WTC11 (cell line): ENCODE measurements around the gene ATOX1. TPM values are rescaled to one million over a fixed set of nuclear protein-coding genes. Genes with fewer than 3 reads are reported as not detected.

Experiments
- ATAC-seq: fragments of 200-7000 bp; cut with Tn5 transposase; 2 replicates; pipeline ENCODE4 v1.10.0; 2021; ENCODE audit warnings: mild to moderate bottlenecking, moderate library complexity
- CTCF ChIA-PET: fragments of 300-600 bp; sonication (Branson Sonifier 250); formaldehyde crosslinking; loops from one replicate; lab custom pipeline; 2021; ENCODE audit warnings: antibody characterized with exemption; lab: Charles Lee
- POLR2A ChIA-PET: fragments of 350-600 bp; sonication (Branson Sonifier 250); formaldehyde crosslinking; loops from one replicate; lab custom pipeline; 2021; ENCODE audit warnings: antibody characterized with exemption; lab: Charles Lee
- DNase-seq: peaks from one replicate; pipeline ENCODE4 v3.0.0; 2021; ENCODE audit warnings: low spot score
- H3K27ac Mint-ChIP-seq: 2 replicates; pipeline ENCODE4 v1.8.0; 2021; ENCODE audit warnings: mixed read lengths
- H3K27me3 Mint-ChIP-seq: 2 replicates; pipeline ENCODE4 v1.8.0; 2021; ENCODE audit warnings: low read depth, mild to moderate bottlenecking, moderate library complexity, mixed read lengths
- H3K36me3 Mint-ChIP-seq: 2 replicates; pipeline ENCODE4 v1.8.0; 2021; ENCODE audit warnings: mixed read lengths
- H3K4me1 Mint-ChIP-seq: 2 replicates; pipeline ENCODE4 v1.8.0; 2022; ENCODE audit warnings: mixed read lengths
- H3K4me3 Mint-ChIP-seq: 2 replicates; pipeline ENCODE4 v1.8.0; 2021; ENCODE audit warnings: mild to moderate bottlenecking, moderate library complexity, mixed read lengths
- H3K9me3 Mint-ChIP-seq: 2 replicates; pipeline ENCODE4 v1.8.0; 2021; ENCODE audit warnings: mixed read lengths
- ATF1 ChIP-seq: sonication (generic); formaldehyde crosslinking; IDR thresholded peaks from 2 replicates; pipeline ENCODE4 v1.8.1; 2023; ENCODE audit warnings: mild to moderate bottlenecking, moderate library complexity, missing genetic modification reagents
- FOXP1 ChIP-seq: sonication (generic); formaldehyde crosslinking; IDR thresholded peaks from 2 replicates; pipeline ENCODE4 v1.8.0; 2022; ENCODE audit warnings: missing genetic modification reagents, mild to moderate bottlenecking, moderate library complexity, borderline replicate concordance
- GTF2I ChIP-seq: fragments of 250-450 bp; sonication (Bioruptor Pico); conservative IDR thresholded peaks from 2 replicates; pipeline ENCODE4 v1.4.0; 2021; ENCODE audit warnings: mild to moderate bottlenecking
- HMGA2 ChIP-seq: fragments of 250-450 bp; sonication (Bioruptor Pico); IDR thresholded peaks from 2 replicates; pipeline ENCODE4 v1.4.0; 2021; ENCODE audit warnings: mild to moderate bottlenecking, moderate library complexity
- JUN ChIP-seq: sonication (generic); formaldehyde crosslinking; IDR thresholded peaks from 2 replicates; pipeline ENCODE4 v1.8.0; 2023; ENCODE audit warnings: mild to moderate bottlenecking, missing genetic modification reagents
- NFE2L1 ChIP-seq: sonication (generic); formaldehyde crosslinking; IDR thresholded peaks from 2 replicates; pipeline ENCODE4 v1.8.1; 2023; ENCODE audit warnings: missing genetic modification reagents
- NR1H2 ChIP-seq: sonication (generic); formaldehyde crosslinking; IDR thresholded peaks from 2 replicates; pipeline ENCODE4 v1.9.0; 2021; ENCODE audit warnings: mild to moderate bottlenecking, moderate library complexity, missing genetic modification reagents
- SMAD3 ChIP-seq: sonication (generic); formaldehyde crosslinking; IDR thresholded peaks from 2 replicates; pipeline ENCODE4 v1.8.0; 2022; ENCODE audit warnings: missing genetic modification reagents, mild to moderate bottlenecking, borderline replicate concordance
- SP1 ChIP-seq: sonication (generic); formaldehyde crosslinking; conservative IDR thresholded peaks from 2 replicates; pipeline ENCODE4 v1.8.1; 2022; ENCODE audit warnings: missing genetic modification reagents
- TEAD4 ChIP-seq: sonication (generic); formaldehyde crosslinking; IDR thresholded peaks from 2 replicates; pipeline ENCODE4 v1.8.0; 2022; ENCODE audit warnings: mild to moderate bottlenecking, missing genetic modification reagents
- ZNF138 ChIP-seq: sonication (generic); formaldehyde crosslinking; conservative IDR thresholded peaks from 2 replicates; pipeline ENCODE4 v1.8.1; 2022; ENCODE audit warnings: mild to moderate bottlenecking, moderate library complexity, missing genetic modification reagents
- ZNF219 ChIP-seq: sonication (generic); formaldehyde crosslinking; IDR thresholded peaks from 2 replicates; pipeline ENCODE4 v1.8.0; 2023; ENCODE audit warnings: missing genetic modification reagents, mild to moderate bottlenecking, borderline replicate concordance
- ZNF671 ChIP-seq: fragments of 250-450 bp; sonication (Bioruptor Pico); IDR thresholded peaks from 2 replicates; pipeline ENCODE4 v1.8.0; 2021; ENCODE audit warnings: mild to moderate bottlenecking
- total RNA-seq: library from RNA; stranded (reverse); gene quantifications from 3 replicates; pipeline ENCODE4 v1.2.3, GENCODE V29; 2021
- TF ChIP-seq, protein P1 (sequence below): sonication (generic); formaldehyde crosslinking; IDR thresholded peaks from 2 replicates; pipeline ENCODE4 v1.8.0; 2022; ENCODE audit warnings: mild to moderate bottlenecking, missing genetic modification reagents
- TF ChIP-seq, protein P2 (sequence below): sonication (generic); formaldehyde crosslinking; IDR thresholded peaks from 2 replicates; pipeline ENCODE4 v1.8.0; 2023; ENCODE audit warnings: missing genetic modification reagents
- TF ChIP-seq, protein P3 (sequence below): fragments of 250-450 bp; sonication (Bioruptor Pico); conservative IDR thresholded peaks from 2 replicates; pipeline ENCODE4 v1.9.0; 2021; ENCODE audit warnings: mild to moderate bottlenecking
- TF ChIP-seq, protein P4 (sequence below): sonication (generic); formaldehyde crosslinking; IDR thresholded peaks from 2 replicates; pipeline ENCODE4 v1.8.0; 2022; ENCODE audit warnings: mild to moderate bottlenecking, missing genetic modification reagents
- TF ChIP-seq, protein P5 (sequence below): sonication (generic); formaldehyde crosslinking; IDR thresholded peaks from 2 replicates; pipeline ENCODE4 v1.8.1; 2023; ENCODE audit warnings: mild to moderate bottlenecking, missing genetic modification reagents
- TF ChIP-seq, protein P6 (sequence below): sonication (generic); formaldehyde crosslinking; IDR thresholded peaks from 2 replicates; pipeline ENCODE4 v1.8.1; 2023; ENCODE audit warnings: mild to moderate bottlenecking, missing genetic modification reagents, moderate library complexity
- TF ChIP-seq, protein P7 (sequence below): sonication (generic); formaldehyde crosslinking; conservative IDR thresholded peaks from 2 replicates; pipeline ENCODE4 v1.8.1; 2023; ENCODE audit warnings: mild to moderate bottlenecking, low read depth, missing genetic modification reagents, moderate library complexity

ATOX1 gene
- total RNA-seq, 1 experiment from 2014 or later: 76.4 TPM

DNA sequence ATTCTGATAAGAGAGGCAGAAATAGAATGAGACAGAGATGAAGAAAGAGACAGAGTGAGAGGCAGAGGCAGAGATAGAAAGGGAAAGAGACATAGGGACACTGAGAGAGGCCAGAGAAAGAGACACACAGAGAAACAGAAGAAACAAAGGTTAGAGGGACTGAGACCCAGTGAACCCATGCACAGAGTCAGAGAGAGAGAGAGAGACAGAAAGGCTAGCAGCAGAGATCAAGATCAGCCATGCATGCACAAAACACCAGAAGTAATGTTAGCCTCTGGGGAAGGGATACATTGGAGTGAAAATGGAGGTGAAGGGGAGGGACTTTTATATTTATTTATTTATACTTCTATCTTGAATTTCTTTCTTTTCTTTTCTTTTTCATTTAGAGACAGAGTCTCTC lies 57.6 kb downstream of the ATOX1 start:
- Mint-ChIP-seq H3K4me3 (no peak overlapping the region), H3K36me3 (no peaks in the 10 kb centered on the region), H3K9me3 (no peaks in the 10 kb centered on the region), H3K4me1 (peaks cover 25% of the 10 kb centered on the region), H3K27ac (no peak overlapping the region), H3K27me3 (no peaks in the 10 kb centered on the region; the same call in 1 of the 2 replicates)
- CTCF ChIA-PET: interaction anchor here (1.1 kb wide), 1 partner anchor 42 kb away, joined by 3 read pairs; no protein-coding TSS in a partner anchor
- DNase-seq: no peak
- POLR2A ChIA-PET: no interaction called here
- TF ChIP-seq ZNF671 (CRISPR knock-in tag): no peak
- TF ChIP-seq, protein P1, sequence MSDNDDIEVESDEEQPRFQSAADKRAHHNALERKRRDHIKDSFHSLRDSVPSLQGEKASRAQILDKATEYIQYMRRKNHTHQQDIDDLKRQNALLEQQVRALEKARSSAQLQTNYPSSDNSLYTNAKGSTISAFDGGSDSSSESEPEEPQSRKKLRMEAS (CRISPR knock-in tag): no peak
- TF ChIP-seq ATF1: no peak
- no peak for TF ChIP-seq NFE2L1
- no peak for TF ChIP-seq FOXP1 (CRISPR knock-in tag)
- no peak for TF ChIP-seq NR1H2 (CRISPR knock-in tag)
- TF ChIP-seq TEAD4 (CRISPR knock-in tag): no peak
- TF ChIP-seq, protein P2, sequence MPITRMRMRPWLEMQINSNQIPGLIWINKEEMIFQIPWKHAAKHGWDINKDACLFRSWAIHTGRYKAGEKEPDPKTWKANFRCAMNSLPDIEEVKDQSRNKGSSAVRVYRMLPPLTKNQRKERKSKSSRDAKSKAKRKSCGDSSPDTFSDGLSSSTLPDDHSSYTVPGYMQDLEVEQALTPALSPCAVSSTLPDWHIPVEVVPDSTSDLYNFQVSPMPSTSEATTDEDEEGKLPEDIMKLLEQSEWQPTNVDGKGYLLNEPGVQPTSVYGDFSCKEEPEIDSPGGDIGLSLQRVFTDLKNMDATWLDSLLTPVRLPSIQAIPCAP (CRISPR knock-in tag): no peak
- TF ChIP-seq ZNF219: no peak
- TF ChIP-seq, protein P3, sequence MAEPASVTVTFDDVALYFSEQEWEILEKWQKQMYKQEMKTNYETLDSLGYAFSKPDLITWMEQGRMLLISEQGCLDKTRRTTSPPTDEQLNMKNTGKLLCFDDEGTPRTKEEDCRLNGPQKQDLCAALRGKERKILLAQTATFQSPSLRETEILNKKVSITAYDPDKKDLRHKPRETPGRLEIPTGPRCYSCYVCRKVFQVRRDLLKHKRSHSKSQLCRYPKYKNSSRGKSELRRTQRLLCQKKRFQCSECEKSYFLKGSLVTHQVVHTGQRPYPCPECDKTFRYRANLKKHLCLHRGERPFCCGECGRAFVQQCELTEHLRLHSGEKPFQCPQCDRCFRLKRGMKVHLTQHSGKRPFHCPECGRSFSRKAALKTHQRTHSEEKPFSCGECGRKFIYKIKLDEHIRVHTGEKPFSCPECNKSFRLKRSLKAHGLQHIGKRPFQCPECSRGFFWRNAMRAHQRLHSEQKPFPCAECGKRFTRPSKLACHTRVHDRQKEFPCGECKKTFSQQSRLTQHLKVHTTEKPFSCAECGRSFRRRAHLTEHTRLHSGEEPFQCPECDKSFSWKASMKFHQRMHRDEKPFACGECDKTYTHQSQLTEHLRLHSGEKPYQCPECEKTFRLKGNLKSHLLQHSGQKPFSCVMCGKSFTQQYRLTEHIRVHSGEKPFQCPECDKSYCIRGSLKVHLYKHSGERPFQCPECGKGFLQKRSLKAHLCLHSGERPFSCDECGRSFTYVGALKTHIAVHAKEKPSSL (CRISPR knock-in tag): no peak
- no peak for TF ChIP-seq JUN (CRISPR knock-in tag)
- TF ChIP-seq GTF2I: no peak
- TF ChIP-seq, protein P4, sequence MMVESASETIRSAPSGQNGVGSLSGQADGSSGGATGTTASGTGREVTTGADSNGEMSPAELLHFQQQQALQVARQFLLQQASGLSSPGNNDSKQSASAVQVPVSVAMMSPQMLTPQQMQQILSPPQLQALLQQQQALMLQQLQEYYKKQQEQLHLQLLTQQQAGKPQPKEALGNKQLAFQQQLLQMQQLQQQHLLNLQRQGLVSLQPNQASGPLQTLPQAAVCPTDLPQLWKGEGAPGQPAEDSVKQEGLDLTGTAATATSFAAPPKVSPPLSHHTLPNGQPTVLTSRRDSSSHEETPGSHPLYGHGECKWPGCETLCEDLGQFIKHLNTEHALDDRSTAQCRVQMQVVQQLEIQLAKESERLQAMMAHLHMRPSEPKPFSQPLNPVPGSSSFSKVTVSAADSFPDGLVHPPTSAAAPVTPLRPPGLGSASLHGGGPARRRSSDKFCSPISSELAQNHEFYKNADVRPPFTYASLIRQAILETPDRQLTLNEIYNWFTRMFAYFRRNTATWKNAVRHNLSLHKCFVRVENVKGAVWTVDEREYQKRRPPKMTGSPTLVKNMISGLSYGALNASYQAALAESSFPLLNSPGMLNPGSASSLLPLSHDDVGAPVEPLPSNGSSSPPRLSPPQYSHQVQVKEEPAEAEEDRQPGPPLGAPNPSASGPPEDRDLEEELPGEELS (CRISPR knock-in tag): no peak
- TF ChIP-seq, protein P5, sequence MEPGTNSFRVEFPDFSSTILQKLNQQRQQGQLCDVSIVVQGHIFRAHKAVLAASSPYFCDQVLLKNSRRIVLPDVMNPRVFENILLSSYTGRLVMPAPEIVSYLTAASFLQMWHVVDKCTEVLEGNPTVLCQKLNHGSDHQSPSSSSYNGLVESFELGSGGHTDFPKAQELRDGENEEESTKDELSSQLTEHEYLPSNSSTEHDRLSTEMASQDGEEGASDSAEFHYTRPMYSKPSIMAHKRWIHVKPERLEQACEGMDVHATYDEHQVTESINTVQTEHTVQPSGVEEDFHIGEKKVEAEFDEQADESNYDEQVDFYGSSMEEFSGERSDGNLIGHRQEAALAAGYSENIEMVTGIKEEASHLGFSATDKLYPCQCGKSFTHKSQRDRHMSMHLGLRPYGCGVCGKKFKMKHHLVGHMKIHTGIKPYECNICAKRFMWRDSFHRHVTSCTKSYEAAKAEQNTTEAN: no peak
- TF ChIP-seq HMGA2 (CRISPR knock-in tag): no peak
- TF ChIP-seq SP1 (CRISPR knock-in tag): no peak
- TF ChIP-seq, protein P6, sequence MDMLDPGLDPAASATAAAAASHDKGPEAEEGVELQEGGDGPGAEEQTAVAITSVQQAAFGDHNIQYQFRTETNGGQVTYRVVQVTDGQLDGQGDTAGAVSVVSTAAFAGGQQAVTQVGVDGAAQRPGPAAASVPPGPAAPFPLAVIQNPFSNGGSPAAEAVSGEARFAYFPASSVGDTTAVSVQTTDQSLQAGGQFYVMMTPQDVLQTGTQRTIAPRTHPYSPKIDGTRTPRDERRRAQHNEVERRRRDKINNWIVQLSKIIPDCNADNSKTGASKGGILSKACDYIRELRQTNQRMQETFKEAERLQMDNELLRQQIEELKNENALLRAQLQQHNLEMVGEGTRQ (CRISPR knock-in tag): no peak
- TF ChIP-seq SMAD3 (CRISPR knock-in tag): no peak
- no peak for TF ChIP-seq ZNF138
- TF ChIP-seq, protein P7, sequence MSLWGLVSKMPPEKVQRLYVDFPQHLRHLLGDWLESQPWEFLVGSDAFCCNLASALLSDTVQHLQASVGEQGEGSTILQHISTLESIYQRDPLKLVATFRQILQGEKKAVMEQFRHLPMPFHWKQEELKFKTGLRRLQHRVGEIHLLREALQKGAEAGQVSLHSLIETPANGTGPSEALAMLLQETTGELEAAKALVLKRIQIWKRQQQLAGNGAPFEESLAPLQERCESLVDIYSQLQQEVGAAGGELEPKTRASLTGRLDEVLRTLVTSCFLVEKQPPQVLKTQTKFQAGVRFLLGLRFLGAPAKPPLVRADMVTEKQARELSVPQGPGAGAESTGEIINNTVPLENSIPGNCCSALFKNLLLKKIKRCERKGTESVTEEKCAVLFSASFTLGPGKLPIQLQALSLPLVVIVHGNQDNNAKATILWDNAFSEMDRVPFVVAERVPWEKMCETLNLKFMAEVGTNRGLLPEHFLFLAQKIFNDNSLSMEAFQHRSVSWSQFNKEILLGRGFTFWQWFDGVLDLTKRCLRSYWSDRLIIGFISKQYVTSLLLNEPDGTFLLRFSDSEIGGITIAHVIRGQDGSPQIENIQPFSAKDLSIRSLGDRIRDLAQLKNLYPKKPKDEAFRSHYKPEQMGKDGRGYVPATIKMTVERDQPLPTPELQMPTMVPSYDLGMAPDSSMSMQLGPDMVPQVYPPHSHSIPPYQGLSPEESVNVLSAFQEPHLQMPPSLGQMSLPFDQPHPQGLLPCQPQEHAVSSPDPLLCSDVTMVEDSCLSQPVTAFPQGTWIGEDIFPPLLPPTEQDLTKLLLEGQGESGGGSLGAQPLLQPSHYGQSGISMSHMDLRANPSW (CRISPR knock-in tag): no peak
- no peak for ATAC-seq
